H1 (cell line): ENCODE data around the gene ANKRD27. TPM values are rescaled to one million over a fixed set of nuclear protein-coding genes. Genes with fewer than 3 reads are reported as not detected.

Source experiments
- CTCF ChIA-PET: fragments of 300-600 bp; sonication (Branson Sonifier 250); formaldehyde crosslinking; loops from one replicate; lab custom pipeline; 2021; ENCODE audit not compliant: partially characterized antibody; lab: Charles Lee
- POLR2A ChIA-PET: fragments of 300-600 bp; sonication (Branson Sonifier 250); formaldehyde crosslinking; loops from one replicate; lab custom pipeline; 2021; ENCODE audit warnings: inconsistent platforms; ENCODE audit not compliant: partially characterized antibody; lab: Charles Lee
- DNase-seq, 2 experiments: peaks; one replicate each; pipeline versions ENCODE4 v3.0.0 to v3.0.0-alpha.2; 2010 to 2022; ENCODE audit warnings: low spot score in 2 of 2, low read depth in 1 of 2, mixed read lengths in 1 of 2
- FAIRE-seq: peaks from 2 replicates; lab custom pipeline; 2011; peaks lifted over from hg19 to GRCh38; lab: Jason Lieb, UNC
- H2AFZ ChIP-seq: 2 replicates; pipeline ENCODE4 v1.8.1; 2012; ENCODE audit warnings: low read length, inconsistent platforms
- H2AK5ac ChIP-seq: 2 replicates; pipeline ENCODE4 v1.6.1; 2013; ENCODE audit warnings: low read depth, low read length
- H2BK120ac ChIP-seq: replicated peaks from 2 replicates; pipeline ENCODE3; 2013; ENCODE audit warnings: low read depth, low read length, inconsistent platforms
- H2BK12ac ChIP-seq: 2 replicates; pipeline ENCODE4 v1.6.1; 2013; ENCODE audit warnings: low read depth, low read length
- H2BK15ac ChIP-seq: 2 replicates; pipeline ENCODE4 v1.6.1; 2013; ENCODE audit warnings: low read length
- H2BK20ac ChIP-seq: 2 replicates; pipeline ENCODE4 v1.6.1; 2013; ENCODE audit warnings: low read length
- H2BK5ac ChIP-seq: 2 replicates; pipeline ENCODE4 v1.6.1; 2013; ENCODE audit warnings: low read depth, low read length
- H3K14ac ChIP-seq: 2 replicates; pipeline ENCODE4 v1.6.1; 2013; ENCODE audit warnings: inconsistent platforms; ENCODE audit not compliant: insufficient read length
- H3K18ac ChIP-seq: 2 replicates; pipeline ENCODE4 v1.6.1; 2013; ENCODE audit warnings: low read length; ENCODE audit errors: extremely low read depth
- H3K23ac ChIP-seq: 2 replicates; pipeline ENCODE4 v1.6.1; 2013; ENCODE audit warnings: inconsistent platforms; ENCODE audit not compliant: insufficient read length
- H3K23me2 ChIP-seq: 2 replicates; pipeline ENCODE4 v1.6.1; 2013; ENCODE audit warnings: low read depth, low read length
- H3K27ac ChIP-seq: 2 replicates; pipeline ENCODE4 v1.6.1; 2011; ENCODE audit warnings: low read depth, low read length, inconsistent platforms
- H3K27me3 ChIP-seq, 4 experiments: replicated peaks in 1 of 4; 1 replicate in 1 of 4; 2 replicates in 3 of 4; pipeline versions ENCODE4 v1.6.1 to v1.8.1; 2011 to 2013; ENCODE audit warnings: low read length in 3 of 4, mild to moderate bottlenecking in 3 of 4, inconsistent platforms in 2 of 4, mixed read lengths in 2 of 4, moderate library complexity in 1 of 4; ENCODE audit not compliant: control insufficient read depth in 3 of 4, insufficient read depth in 3 of 4; ENCODE audit errors: extremely low read depth in 1 of 4
- H3K36me3 ChIP-seq, 4 experiments: 2 replicates each; pipeline versions ENCODE4 v1.6.1 to v1.8.1; 2011 to 2013; ENCODE audit warnings: mild to moderate bottlenecking in 4 of 4, low read length in 3 of 4, moderate library complexity in 2 of 4, control low read depth in 1 of 4, inconsistent platforms in 1 of 4; ENCODE audit not compliant: insufficient read depth in 4 of 4, control insufficient read depth in 2 of 4
- H3K4ac ChIP-seq: replicated peaks from 2 replicates; pipeline ENCODE3; 2013; ENCODE audit warnings: low read length, low read depth, mixed read lengths, inconsistent platforms; ENCODE audit not compliant: insufficient read length
- H3K4me1 ChIP-seq, 4 experiments: replicated peaks in 1 of 4; 1 replicate in 1 of 4; 2 replicates in 3 of 4; pipeline versions ENCODE4 v1.6.1 to v1.8.1; 2011 to 2013; ENCODE audit warnings: low read length in 3 of 4, inconsistent platforms in 2 of 4, mixed read lengths in 1 of 4; ENCODE audit not compliant: insufficient read depth in 4 of 4, control insufficient read depth in 3 of 4
- H3K4me2 ChIP-seq, 2 experiments: 2 replicates each; pipeline versions ENCODE4 v1.6.1 to v1.8.1; 2011 to 2013; ENCODE audit warnings: low read depth in 2 of 2, low read length in 2 of 2, control low read depth in 1 of 2, inconsistent platforms in 1 of 2, mild to moderate bottlenecking in 1 of 2; ENCODE audit not compliant: insufficient read depth in 1 of 2
- H3K4me3 ChIP-seq, 4 experiments: fragments of 200-600, 300-600 bp in 1 of 4; sonication (generic), shearing (Covaris generic), sonication (Bioruptor Twin) in 1 of 4; 2 replicates each; pipeline versions ENCODE4 v1.5.1 to v1.8.1; 2011 to 2016; ENCODE audit warnings: low read length in 4 of 4, low read depth in 3 of 4, control low read depth in 2 of 4, inconsistent platforms in 2 of 4, mild to moderate bottlenecking in 2 of 4, mixed read lengths in 1 of 4, moderate library complexity in 1 of 4; ENCODE audit not compliant: insufficient read depth in 2 of 4; ENCODE audit errors: extremely low read depth in 1 of 4
- H3K56ac ChIP-seq: replicated peaks from 2 replicates; pipeline ENCODE3; 2013; ENCODE audit warnings: low read depth, mild to moderate bottlenecking, mixed read lengths, low read length, inconsistent platforms; ENCODE audit not compliant: insufficient read length
- H3K79me1 ChIP-seq: 2 replicates; pipeline ENCODE4 v1.6.1; 2013; ENCODE audit warnings: low read depth, low read length, control low read depth
- H3K79me2 ChIP-seq, 2 experiments: 2 replicates each; pipeline versions ENCODE4 v1.6.1 to v1.8.1; 2012 to 2013; ENCODE audit warnings: low read length in 2 of 2, mild to moderate bottlenecking in 2 of 2, inconsistent platforms in 1 of 2; ENCODE audit not compliant: insufficient read depth in 2 of 2, control insufficient read depth in 1 of 2
- H3K9ac ChIP-seq, 4 experiments: replicated peaks in 1 of 4; 1 replicate in 1 of 4; 2 replicates in 3 of 4; pipeline versions ENCODE4 v1.6.1 to v1.8.1; 2011 to 2013; ENCODE audit warnings: low read depth in 3 of 4, low read length in 3 of 4, control low read depth in 2 of 4, mild to moderate bottlenecking in 2 of 4, moderate library complexity in 2 of 4, inconsistent platforms in 1 of 4; ENCODE audit errors: extremely low read depth in 1 of 4
- H3K9me3 ChIP-seq, 2 experiments: 2 replicates each; pipeline versions ENCODE4 v1.6.1 to v1.8.1; 2012 to 2013; ENCODE audit warnings: mild to moderate bottlenecking in 2 of 2, moderate library complexity in 2 of 2, control low read depth in 1 of 2, inconsistent platforms in 1 of 2, low read depth in 1 of 2, low read length in 1 of 2, mixed read lengths in 1 of 2; ENCODE audit not compliant: insufficient read depth in 2 of 2
- H4K20me1 ChIP-seq, 2 experiments: replicated peaks in 1 of 2; 2 replicates each; pipeline versions ENCODE3 to v1.8.1; 2011 to 2013; ENCODE audit warnings: inconsistent platforms in 2 of 2, low read length in 2 of 2, mild to moderate bottlenecking in 1 of 2; ENCODE audit not compliant: insufficient read depth in 2 of 2, control insufficient read depth in 1 of 2
- H4K5ac ChIP-seq: 2 replicates; pipeline ENCODE4 v1.6.1; 2013; ENCODE audit warnings: low read length, low read depth, mixed read lengths, inconsistent platforms; ENCODE audit not compliant: insufficient read length
- H4K8ac ChIP-seq: 2 replicates; pipeline ENCODE4 v1.8.0; 2013; ENCODE audit warnings: mild to moderate bottlenecking, moderate library complexity, low read length, inconsistent platforms; ENCODE audit not compliant: insufficient read depth; ENCODE audit errors: extremely low read depth
- H4K91ac ChIP-seq: replicated peaks from 2 replicates; pipeline ENCODE3; 2013; ENCODE audit warnings: low read length, mixed read lengths, inconsistent platforms; ENCODE audit not compliant: insufficient read length
- GABPA ChIP-seq: IDR thresholded peaks from 2 replicates; pipeline ENCODE4 v1.6.1; 2011; ENCODE audit warnings: mild to moderate bottlenecking, low read length, moderate library complexity, borderline replicate concordance; ENCODE audit not compliant: insufficient read depth
- RAD21 ChIP-seq, 2 experiments: IDR thresholded peaks in 1 of 2; conservative IDR thresholded peaks in 1 of 2; 2 replicates each; pipeline ENCODE4 v1.6.1; 2011; ENCODE audit warnings: low read depth in 2 of 2, low read length in 2 of 2, improper control_type of control experiment in 1 of 2, inconsistent platforms in 1 of 2, mild to moderate bottlenecking in 1 of 2, moderate library complexity in 1 of 2
- SAP30 ChIP-seq: fragments of 300-600 bp; sonication (generic); IDR thresholded peaks from 2 replicates; pipeline ENCODE4 v1.7.1; 2012; ENCODE audit warnings: low read length, moderate library complexity, mild to moderate bottlenecking, inconsistent platforms; ENCODE audit not compliant: insufficient read depth, insufficient replicate concordance
- YY1 ChIP-seq: IDR thresholded peaks from 2 replicates; pipeline ENCODE4 v1.6.1; 2011; ENCODE audit warnings: low read depth, mild to moderate bottlenecking, low read length
- WGBS, 2 experiments: shearing (Covaris generic) in 1 of 2; methylation state at CpG; one replicate each; pipeline versions ENCODE4 v1.1.6 to v1.1.7; 2013 to 2015; ENCODE audit warnings: low lambda C conversion rate in 2 of 2, mixed read lengths in 2 of 2, inconsistent platforms in 1 of 2, low coverage in 1 of 2, missing lambda C conversion rate in 1 of 2; ENCODE audit not compliant: insufficient replicate concordance in 2 of 2, insufficient coverage in 1 of 2, insufficient read length in 1 of 2; ENCODE audit errors: extremely low coverage in 1 of 2, missing lambda C conversion rate in 1 of 2; 5-methylcytosine and 5-hydroxymethylcytosine counted together
- polyA plus RNA-seq, 7 experiments: library from polyadenylated mRNA; depleted of rRNA in 3 of 7; stranded (reverse) in 5 of 7; unstranded in 2 of 7; fragments of >200 nt in 5 of 7; fragments of 200-250 nt in 2 of 7; gene quantifications; 1 replicate in 5 of 7; 2 replicates in 1 of 7; 4 replicates in 1 of 7; pipeline versions ENCODE4 v1.2.1 to v1.2.3, GENCODE V29; 2011 to 2013; ENCODE audit warnings: missing spikeins in 2 of 7, mixed read lengths in 2 of 7
- total RNA-seq: library from RNA; stranded (reverse); fragmentation: NEBNext Ultra II Directional; extraction: Animal tissue kit (Norgen Biotek cat#: 25700); gene quantifications from 2 replicates; pipeline ENCODE4 v1.2.1, GENCODE V29; 2021
- TF ChIP-seq, protein P1 (sequence below): IDR thresholded peaks from 2 replicates; pipeline ENCODE4 v1.6.1; 2011; ENCODE audit warnings: low read length, improper control_type of control experiment

Gene ANKRD27
- total and polyA plus RNA-seq, 2 of the 8 experiments (the other 6 are each of a cell fraction or from before 2014, with no cell fraction given): 27.9 to 55.7 TPM

DNA sequence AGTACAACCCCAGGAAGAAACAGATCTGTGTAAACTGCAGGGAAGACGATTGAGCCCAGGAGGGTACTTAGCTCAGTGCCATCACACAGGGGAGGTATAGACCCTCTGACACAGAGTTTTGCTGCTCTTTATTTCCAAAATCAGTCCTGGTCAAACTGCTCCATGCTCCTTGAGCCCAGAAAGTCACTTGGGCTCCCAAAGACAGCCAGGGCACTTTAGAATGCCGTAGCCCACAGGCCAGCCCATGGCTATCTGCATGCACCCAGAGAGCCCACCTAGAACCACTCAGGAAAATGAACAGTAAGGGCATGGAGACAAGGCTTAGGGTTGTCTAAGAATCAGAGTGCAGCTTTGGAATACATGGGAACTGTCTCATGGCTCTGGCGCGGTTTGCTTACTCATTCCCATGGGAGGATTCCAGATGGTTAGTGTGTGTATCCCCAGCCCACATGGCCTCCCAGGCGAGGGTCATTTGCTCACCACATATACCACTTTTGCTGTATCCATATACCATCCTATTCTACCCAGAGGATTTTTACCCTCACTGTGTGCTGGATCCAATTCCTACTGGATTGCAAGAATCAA lies 108.6 kb downstream of the ANKRD27 start:
- Histone ChIP-seq H2AK5ac (no peak overlapping the region), H3K4me3 (no peak overlapping the region), H2BK12ac (no peak overlapping the region), H2AFZ (no peak overlapping the region), H3K23me2 (no peaks in the 10 kb centered on the region), H2BK15ac (no peak overlapping the region), H4K91ac (no peak overlapping the region), H3K9me3 (no peaks in the 10 kb centered on the region), H2BK5ac (no peak overlapping the region), H2BK20ac (no peak overlapping the region), H3K27ac (no peak overlapping the region), H3K36me3 (no peaks in the 10 kb centered on the region), H3K4me2 (no peak overlapping the region), H4K5ac (no peak overlapping the region), H3K27me3 (peaks cover 0 to 2% (median 0%) of the 10 kb centered on the region in 4 experiments; a peak in 1 of 7 replicates), H3K79me2 (no peaks in the 10 kb centered on the region), H4K20me1 (no peaks in the 10 kb centered on the region), H4K8ac (no peak overlapping the region), H3K4me1 (no peaks in the 10 kb centered on the region), H2BK120ac (no peak overlapping the region), H3K79me1 (no peaks in the 10 kb centered on the region), H3K56ac (no peak overlapping the region), H3K18ac (no peak overlapping the region), H3K23ac (no peak overlapping the region), H3K9ac (no peak overlapping the region), H3K14ac (no peak overlapping the region), H3K4ac (no peak overlapping the region)
- POLR2A ChIA-PET: no interaction called here
- CTCF ChIA-PET: interaction anchor here (0.6 kb wide), 1 partner anchor 393 kb away, joined by 3 read pairs; no protein-coding TSS in a partner anchor
- 89% methylated on average over 5 of the region's 5 CpGs; no CpG with 5 or more reads in 1 of the 2 experiments for WGBS, 2 experiments
- FAIRE-seq: no peak
- no peak for DNase-seq
- TF ChIP-seq YY1 (no peak), GABPA (no peak), SAP30 (no peak), RAD21 (IDR thresholded peaks at IDR 0.05 in 1 of 2, conservative IDR thresholded peaks at IDR 0.05 in 1 of 2; ENCODE audit: low read depth in 2 of 2, low read length in 2 of 2) (no peak)
- TF ChIP-seq, protein P1, sequence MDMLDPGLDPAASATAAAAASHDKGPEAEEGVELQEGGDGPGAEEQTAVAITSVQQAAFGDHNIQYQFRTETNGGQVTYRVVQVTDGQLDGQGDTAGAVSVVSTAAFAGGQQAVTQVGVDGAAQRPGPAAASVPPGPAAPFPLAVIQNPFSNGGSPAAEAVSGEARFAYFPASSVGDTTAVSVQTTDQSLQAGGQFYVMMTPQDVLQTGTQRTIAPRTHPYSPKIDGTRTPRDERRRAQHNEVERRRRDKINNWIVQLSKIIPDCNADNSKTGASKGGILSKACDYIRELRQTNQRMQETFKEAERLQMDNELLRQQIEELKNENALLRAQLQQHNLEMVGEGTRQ: no peak
